ENCODE measurements around the gene PPP4R1.

PPP4R1 gene

DNA sequence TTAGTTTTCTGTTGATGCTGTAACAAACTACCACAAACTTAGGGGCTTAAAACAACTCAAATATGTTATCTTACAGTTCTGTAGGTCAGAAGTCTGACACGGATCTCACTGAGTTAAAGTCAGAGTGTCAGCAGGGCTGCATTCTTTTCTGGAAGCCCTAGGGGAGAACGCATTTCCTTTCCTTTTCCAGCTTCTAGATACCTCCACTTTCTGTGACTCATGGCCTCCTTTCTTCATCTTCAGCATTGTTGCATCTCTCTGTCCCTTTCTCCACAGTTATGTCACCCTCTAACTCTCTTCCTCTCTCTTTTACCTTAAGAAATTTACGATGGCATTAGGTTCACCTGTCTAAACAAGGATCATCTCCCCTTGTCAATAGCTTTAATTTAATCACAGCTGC, 13.3 kb upstream of the PPP4R1 start:
- TF ChIP-seq POLR2AphosphoS5 (IDR thresholded peaks at IDR 0.05; ENCODE audit: low read depth) (no peak), GABPA (IDR thresholded peaks at IDR 0.05; ENCODE audit: low read depth) (no peak), SPI1 (IDR thresholded peaks at IDR 0.05; ENCODE audit: borderline replicate concordance, low read depth) (no peak)
- TF ChIP-seq, protein P1, sequence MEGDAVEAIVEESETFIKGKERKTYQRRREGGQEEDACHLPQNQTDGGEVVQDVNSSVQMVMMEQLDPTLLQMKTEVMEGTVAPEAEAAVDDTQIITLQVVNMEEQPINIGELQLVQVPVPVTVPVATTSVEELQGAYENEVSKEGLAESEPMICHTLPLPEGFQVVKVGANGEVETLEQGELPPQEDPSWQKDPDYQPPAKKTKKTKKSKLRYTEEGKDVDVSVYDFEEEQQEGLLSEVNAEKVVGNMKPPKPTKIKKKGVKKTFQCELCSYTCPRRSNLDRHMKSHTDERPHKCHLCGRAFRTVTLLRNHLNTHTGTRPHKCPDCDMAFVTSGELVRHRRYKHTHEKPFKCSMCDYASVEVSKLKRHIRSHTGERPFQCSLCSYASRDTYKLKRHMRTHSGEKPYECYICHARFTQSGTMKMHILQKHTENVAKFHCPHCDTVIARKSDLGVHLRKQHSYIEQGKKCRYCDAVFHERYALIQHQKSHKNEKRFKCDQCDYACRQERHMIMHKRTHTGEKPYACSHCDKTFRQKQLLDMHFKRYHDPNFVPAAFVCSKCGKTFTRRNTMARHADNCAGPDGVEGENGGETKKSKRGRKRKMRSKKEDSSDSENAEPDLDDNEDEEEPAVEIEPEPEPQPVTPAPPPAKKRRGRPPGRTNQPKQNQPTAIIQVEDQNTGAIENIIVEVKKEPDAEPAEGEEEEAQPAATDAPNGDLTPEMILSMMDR (IDR thresholded peaks at IDR 0.05; ENCODE audit: insufficient read depth, low read length), result no peak
- TF ChIP-seq, protein P2, sequence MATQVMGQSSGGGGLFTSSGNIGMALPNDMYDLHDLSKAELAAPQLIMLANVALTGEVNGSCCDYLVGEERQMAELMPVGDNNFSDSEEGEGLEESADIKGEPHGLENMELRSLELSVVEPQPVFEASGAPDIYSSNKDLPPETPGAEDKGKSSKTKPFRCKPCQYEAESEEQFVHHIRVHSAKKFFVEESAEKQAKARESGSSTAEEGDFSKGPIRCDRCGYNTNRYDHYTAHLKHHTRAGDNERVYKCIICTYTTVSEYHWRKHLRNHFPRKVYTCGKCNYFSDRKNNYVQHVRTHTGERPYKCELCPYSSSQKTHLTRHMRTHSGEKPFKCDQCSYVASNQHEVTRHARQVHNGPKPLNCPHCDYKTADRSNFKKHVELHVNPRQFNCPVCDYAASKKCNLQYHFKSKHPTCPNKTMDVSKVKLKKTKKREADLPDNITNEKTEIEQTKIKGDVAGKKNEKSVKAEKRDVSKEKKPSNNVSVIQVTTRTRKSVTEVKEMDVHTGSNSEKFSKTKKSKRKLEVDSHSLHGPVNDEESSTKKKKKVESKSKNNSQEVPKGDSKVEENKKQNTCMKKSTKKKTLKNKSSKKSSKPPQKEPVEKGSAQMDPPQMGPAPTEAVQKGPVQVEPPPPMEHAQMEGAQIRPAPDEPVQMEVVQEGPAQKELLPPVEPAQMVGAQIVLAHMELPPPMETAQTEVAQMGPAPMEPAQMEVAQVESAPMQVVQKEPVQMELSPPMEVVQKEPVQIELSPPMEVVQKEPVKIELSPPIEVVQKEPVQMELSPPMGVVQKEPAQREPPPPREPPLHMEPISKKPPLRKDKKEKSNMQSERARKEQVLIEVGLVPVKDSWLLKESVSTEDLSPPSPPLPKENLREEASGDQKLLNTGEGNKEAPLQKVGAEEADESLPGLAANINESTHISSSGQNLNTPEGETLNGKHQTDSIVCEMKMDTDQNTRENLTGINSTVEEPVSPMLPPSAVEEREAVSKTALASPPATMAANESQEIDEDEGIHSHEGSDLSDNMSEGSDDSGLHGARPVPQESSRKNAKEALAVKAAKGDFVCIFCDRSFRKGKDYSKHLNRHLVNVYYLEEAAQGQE (IDR thresholded peaks at IDR 0.05; ENCODE audit: insufficient replicate concordance, low read depth), result no peak
- no peaks in the 10 kb centered on the region for H3K27me3 ChIP-seq (ENCODE audit: insufficient read depth, poor library complexity, severe bottlenecking)
- DNase-seq (ENCODE audit: low read depth in 1 of 2, low spot score in 1 of 2), result no peak
- no peak overlapping the region for H3K4me3 ChIP-seq (replicated peaks; ENCODE audit: insufficient read depth, low read length)
- no peak overlapping the region for H3K27ac ChIP-seq (replicated peaks)

DNA sequence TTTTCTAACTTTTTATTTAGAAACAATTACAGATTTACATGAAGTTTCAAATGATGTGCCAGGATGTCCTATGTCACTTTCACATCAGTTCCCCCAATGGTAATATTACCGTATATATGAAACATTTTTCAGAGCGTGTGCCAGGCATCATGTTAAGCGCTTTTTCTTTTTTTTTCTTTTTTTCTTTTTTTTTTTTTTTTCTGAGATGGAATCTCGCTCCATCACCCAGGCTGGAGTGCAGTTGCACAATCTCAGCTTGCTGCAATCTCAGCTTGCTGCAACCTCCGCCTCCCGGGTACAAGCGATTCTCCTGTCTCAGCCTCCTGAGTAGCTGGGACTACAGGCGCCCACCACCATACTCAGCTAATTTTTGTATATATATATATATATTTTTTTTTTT, 5.6 kb upstream of the PPP4R1 start:
- peak in 1 of 2 experiments; percentile 39 for DNase-seq (ENCODE audit: low read depth in 1 of 2, low spot score in 1 of 2)

DNA sequence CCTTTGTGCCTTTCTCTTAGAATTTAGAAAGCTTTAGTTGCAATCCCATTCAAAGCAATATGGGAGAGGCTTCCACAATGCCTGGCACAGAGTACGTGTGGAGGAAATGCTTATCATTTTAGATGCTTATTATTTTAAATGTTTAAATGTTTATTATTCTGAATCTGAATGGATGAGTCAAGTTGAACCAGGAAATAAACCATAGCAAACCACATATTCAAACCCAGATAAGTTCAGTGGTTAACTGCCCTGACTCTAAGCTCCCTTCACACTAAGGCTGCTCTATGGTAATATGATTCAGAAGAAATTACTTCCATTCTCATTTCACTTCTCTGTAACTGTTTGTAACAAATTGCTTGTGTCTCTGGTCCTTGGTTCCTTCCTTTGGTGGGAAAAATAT, 5.2 kb upstream of the PPP4R1 start:
- DNase-seq (ENCODE audit: low read depth in 1 of 2, low spot score in 1 of 2), result no peak
- Histone ChIP-seq H3K27ac (replicated peaks) (no peak overlapping the region), H3K4me3 (replicated peaks; ENCODE audit: insufficient read depth, low read length) (no peak overlapping the region), H3K27me3 (ENCODE audit: insufficient read depth, poor library complexity, severe bottlenecking) (no peaks in the 10 kb centered on the region)
- TF ChIP-seq, protein P2 (IDR thresholded peaks at IDR 0.05; ENCODE audit: insufficient replicate concordance, low read depth), result no peak
- no peak for TF ChIP-seq POLR2AphosphoS5 (IDR thresholded peaks at IDR 0.05; ENCODE audit: low read depth)
- no peak for TF ChIP-seq SPI1 (IDR thresholded peaks at IDR 0.05; ENCODE audit: borderline replicate concordance, low read depth)
- TF ChIP-seq, protein P1 (IDR thresholded peaks at IDR 0.05; ENCODE audit: insufficient read depth, low read length), result no peak
- TF ChIP-seq GABPA (IDR thresholded peaks at IDR 0.05; ENCODE audit: low read depth), result no peak

More for the DNA sequence above, 5.6 kb upstream of the PPP4R1 start:
- Histone ChIP-seq H3K27me3 (ENCODE audit: insufficient read depth, poor library complexity, severe bottlenecking) (no peaks in the 10 kb centered on the region), H3K27ac (replicated peaks) (no peak overlapping the region), H3K4me3 (replicated peaks; ENCODE audit: insufficient read depth, low read length) (no peak overlapping the region)
- TF ChIP-seq, protein P1 (IDR thresholded peaks at IDR 0.05; ENCODE audit: insufficient read depth, low read length), result no peak
- TF ChIP-seq SPI1 (IDR thresholded peaks at IDR 0.05; ENCODE audit: borderline replicate concordance, low read depth), result no peak
- TF ChIP-seq, protein P2 (IDR thresholded peaks at IDR 0.05; ENCODE audit: insufficient replicate concordance, low read depth), result no peak
- no peak for TF ChIP-seq GABPA (IDR thresholded peaks at IDR 0.05; ENCODE audit: low read depth)
- no peak for TF ChIP-seq POLR2AphosphoS5 (IDR thresholded peaks at IDR 0.05; ENCODE audit: low read depth)

All from HL-60 (cell line).